SK-N-MC (cell line): ENCODE measurements around the gene SDK1.

ENCODE experiments used
- EZH2 ChIP-seq: fragments of 200-600 bp; sonication (generic); IDR thresholded peaks from one replicate; pipeline ENCODE4 v1.6.1; 2017; ENCODE audit warnings: antibody characterized with exemption
- FOXP2 ChIP-seq: optimal IDR thresholded peaks from 2 replicates; pipeline ENCODE3; 2011; ENCODE audit warnings: mild to moderate bottlenecking, moderate library complexity; ENCODE audit not compliant: insufficient read depth; ENCODE audit errors: extremely low read length, control extremely low read depth
- POLR2AphosphoS5 ChIP-seq: IDR thresholded peaks from 2 replicates; pipeline ENCODE4 v1.6.1; 2012; ENCODE audit warnings: mild to moderate bottlenecking, low read depth, low read length, borderline replicate concordance

DNA sequence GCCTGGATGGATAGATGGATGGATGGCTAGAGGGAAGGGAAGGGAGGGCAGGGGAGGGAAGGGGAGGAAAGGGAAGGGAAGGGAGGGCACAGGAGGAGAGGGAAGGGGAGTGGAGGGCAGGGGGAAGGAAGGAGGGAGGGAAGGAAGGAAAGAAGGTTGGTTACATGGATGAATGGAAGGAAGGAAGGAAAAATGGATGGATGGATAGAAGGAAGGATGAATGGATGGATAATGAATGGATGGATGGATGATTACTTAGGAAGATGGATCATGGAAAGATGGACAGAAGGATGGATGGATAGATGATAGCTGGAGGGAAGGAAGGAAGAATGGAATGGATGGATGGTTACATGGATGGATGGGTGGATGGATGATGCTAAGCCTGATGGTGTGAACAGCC, 929.3 kb downstream of the SDK1 start:
- TF ChIP-seq EZH2 (no peak), POLR2AphosphoS5 (no peak), FOXP2 (no peak)
